GM08714 (cell line): ENCODE results near the gene PNLDC1.
A peak's percentile ranks its signal among the peaks of the same experiment; 100 is the strongest.

Experiments
- H3K4me3 ChIP-seq: fragments of 200-500 bp; sonication (Bioruptor generic); 2 replicates; pipeline ENCODE4 v1.5.1; 2014; ENCODE audit warnings: mild to moderate bottlenecking, low read length, inconsistent platforms
- ZNF274 ChIP-seq: IDR thresholded peaks from 2 replicates; pipeline ENCODE4 v1.6.1; 2012; ENCODE audit warnings: mild to moderate bottlenecking, low read depth, low read length

The PNLDC1 gene

GRCh38 chr6:159800141-159800865 lies at the start of gene PNLDC1:
PNLDC1 (plus strand) TSS chr6:159800276; CDS start chr6:159800308, 32 bp downstream.
- peak within 1 kb of the TSS; percentile 68; the same call in 1 of the 2 replicates for H3K4me3 ChIP-seq
- TF ChIP-seq ZNF274: no peak

- TF ChIP-seq ZNF274: no peak
Measured at GRCh38 chr6:159751448-159751847, 48.6 kb upstream of the PNLDC1 start.

GRCh38 chr6:159753081-159753872 lies 46.8 kb upstream of the PNLDC1 start:
- no peak overlapping the region for H3K4me3 ChIP-seq
- no peak for TF ChIP-seq ZNF274

More at GRCh38 chr6:159751448-159751847, 48.6 kb upstream of the PNLDC1 start:
- H3K4me3 ChIP-seq: no peak overlapping the region

- no peak overlapping the region for H3K4me3 ChIP-seq
- TF ChIP-seq ZNF274: no peak
Measured at GRCh38 chr6:159754401-159754800, 45.7 kb upstream of the PNLDC1 start.

- TF ChIP-seq ZNF274: no peak
- no peak overlapping the region for H3K4me3 ChIP-seq
Measured at GRCh38 chr6:159754959-159755914, 44.8 kb upstream of the PNLDC1 start.

- TF ChIP-seq ZNF274: no peak
Measured at GRCh38 chr6:159756508-159756907, 43.6 kb upstream of the PNLDC1 start.

GRCh38 chr6:159758031-159759001 lies 41.8 kb upstream of the PNLDC1 start:
- H3K4me3 ChIP-seq: no peak overlapping the region
- TF ChIP-seq ZNF274: no peak

More at GRCh38 chr6:159756508-159756907, 43.6 kb upstream of the PNLDC1 start:
- H3K4me3 ChIP-seq: no peak overlapping the region

GRCh38 chr6:159759645-159760044 lies 40.4 kb upstream of the PNLDC1 start:
- H3K4me3 ChIP-seq: no peak overlapping the region
- TF ChIP-seq ZNF274: no peak

- no peak for TF ChIP-seq ZNF274
- peak overlapping the region; percentile 85 for H3K4me3 ChIP-seq
Measured at GRCh38 chr6:159760602-159761057, 39.4 kb upstream of the PNLDC1 start.

GRCh38 chr6:159761129-159761872 lies 38.8 kb upstream of the PNLDC1 start:
- H3K4me3 ChIP-seq: peak overlapping the region; percentile 85
- no peak for TF ChIP-seq ZNF274

GRCh38 chr6:159761873-159762680 lies 38.0 kb upstream of the PNLDC1 start, which contains the start of gene ACAT2:
ACAT2 (plus strand) TSS chr6:159762045; CDS start chr6:159762088, 43 bp downstream.
- peak within 1 kb of the TSS; percentile 85 for H3K4me3 ChIP-seq
- TF ChIP-seq ZNF274: no peak

- H3K4me3 ChIP-seq: peak overlapping the region; percentile 78
- TF ChIP-seq ZNF274: no peak
Measured at GRCh38 chr6:159762681-159763293, 37.3 kb upstream of the PNLDC1 start.
